Ovary (tissue), 3 donors: Measurements from ENCODE around the gene BID.

Source experiments
- POLR2A ChIP-seq: fragments of 450-650 bp; IDR thresholded peaks from one replicate; pipeline ENCODE4 v1.6.1; 2017; ENCODE audit warnings: antibody characterized with exemption, mild to moderate bottlenecking, moderate library complexity
- TF ChIP-seq, protein P1 (sequence below), 3 donors: fragments of 450-650 bp in 2 of 3; fragments of 200-600 bp in 1 of 3; IDR thresholded peaks; one replicate each; pipeline versions ENCODE4 v1.5.1 to v1.8.0; 2016 to 2022; ENCODE audit warnings: antibody characterized with exemption in 3 of 3, mild to moderate bottlenecking in 1 of 3
- donor health status: DM: no; HTN: no; CAD: no.

DNA sequence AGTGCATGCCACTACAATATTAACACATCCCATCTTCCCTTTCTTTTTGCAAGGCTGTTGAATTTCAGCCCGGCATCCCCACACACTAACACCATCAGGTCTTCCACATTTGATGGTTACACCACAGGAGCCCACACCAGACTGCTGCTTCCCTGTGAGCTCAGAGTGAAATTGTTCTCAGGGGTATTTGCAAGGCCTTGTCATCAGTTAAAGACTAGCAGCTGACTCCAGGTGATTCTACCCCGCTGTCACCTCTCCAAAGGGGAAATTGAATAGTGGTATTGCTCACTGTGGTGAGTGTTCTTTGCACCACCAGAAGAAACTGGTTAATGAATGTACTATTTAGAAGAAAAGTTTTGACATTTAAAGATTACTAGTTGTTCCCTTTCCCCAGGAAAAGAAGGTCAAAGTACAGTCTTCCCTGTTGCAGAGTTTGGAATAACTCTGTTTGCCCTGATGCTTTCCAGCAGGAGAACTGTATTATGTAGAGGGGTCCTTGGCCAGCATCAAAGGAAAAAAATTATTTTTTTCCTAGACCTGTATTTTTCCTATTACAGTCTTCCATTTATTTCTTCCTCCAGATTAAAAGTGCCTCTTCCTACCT lies 41.9 kb downstream of the BID start:
- TF ChIP-seq, protein P1, sequence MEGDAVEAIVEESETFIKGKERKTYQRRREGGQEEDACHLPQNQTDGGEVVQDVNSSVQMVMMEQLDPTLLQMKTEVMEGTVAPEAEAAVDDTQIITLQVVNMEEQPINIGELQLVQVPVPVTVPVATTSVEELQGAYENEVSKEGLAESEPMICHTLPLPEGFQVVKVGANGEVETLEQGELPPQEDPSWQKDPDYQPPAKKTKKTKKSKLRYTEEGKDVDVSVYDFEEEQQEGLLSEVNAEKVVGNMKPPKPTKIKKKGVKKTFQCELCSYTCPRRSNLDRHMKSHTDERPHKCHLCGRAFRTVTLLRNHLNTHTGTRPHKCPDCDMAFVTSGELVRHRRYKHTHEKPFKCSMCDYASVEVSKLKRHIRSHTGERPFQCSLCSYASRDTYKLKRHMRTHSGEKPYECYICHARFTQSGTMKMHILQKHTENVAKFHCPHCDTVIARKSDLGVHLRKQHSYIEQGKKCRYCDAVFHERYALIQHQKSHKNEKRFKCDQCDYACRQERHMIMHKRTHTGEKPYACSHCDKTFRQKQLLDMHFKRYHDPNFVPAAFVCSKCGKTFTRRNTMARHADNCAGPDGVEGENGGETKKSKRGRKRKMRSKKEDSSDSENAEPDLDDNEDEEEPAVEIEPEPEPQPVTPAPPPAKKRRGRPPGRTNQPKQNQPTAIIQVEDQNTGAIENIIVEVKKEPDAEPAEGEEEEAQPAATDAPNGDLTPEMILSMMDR (IDR thresholded peaks at IDR 0.05): no peak
- no peak for TF ChIP-seq POLR2A
